B cell (primary cell): ENCODE data around the gene POU4F3.

Source experiments
- CTCF ChIP-seq: fragments of 200-600 bp; IDR thresholded peaks from one replicate; pipeline ENCODE4 v1.8.0; 2022; ENCODE audit warnings: antibody characterized with exemption, mild to moderate bottlenecking
- EZH2 ChIP-seq: IDR thresholded peaks from 2 replicates; pipeline ENCODE4 v1.6.1; 2012; ENCODE audit warnings: borderline replicate concordance, low read depth, mild to moderate bottlenecking, moderate library complexity, low read length; ENCODE audit not compliant: insufficient read depth, poor library complexity, severe bottlenecking

GRCh38 chr5:146376821-146377220 lies 38.2 kb downstream of the POU4F3 start:
- TF ChIP-seq CTCF (no peak), EZH2 (no peak)
